AG20443 (cell line): ENCODE results near the gene RPL4.
"Not testable (repeated sequence)": the region's sequence is repeated elsewhere in the genome, so short reads cannot be mapped to it uniquely, and the experiment has no call there.

Experiments used
- DNase-seq: peaks from one replicate; pipeline ENCODE4 v3.0.0; 2012; ENCODE audit warnings: low spot score, mixed read lengths

Gene RPL4

GRCh38 chr15:66489179-66489791 is 15.4 kb downstream of the RPL4 start:
- DNase-seq, result no peak

- no peak for DNase-seq
Observed at GRCh38 chr15:66488525-66488924, 16.1 kb downstream of the RPL4 start.

GRCh38 chr15:66486887-66487286 is 17.8 kb downstream of the RPL4 start:
- no peak for DNase-seq

- DNase-seq, result no peak
Observed at GRCh38 chr15:66484539-66485112, 20.0 kb downstream of the RPL4 start.

- DNase-seq, result peak; percentile 43
Observed at GRCh38 chr15:66483131-66483566, 21.5 kb downstream of the RPL4 start.

- no peak for DNase-seq
Observed at GRCh38 chr15:66482539-66482938, 22.1 kb downstream of the RPL4 start.

GRCh38 chr15:66481107-66481856 is 23.4 kb downstream of the RPL4 start:
- no peak for DNase-seq

- no peak for DNase-seq
Observed at GRCh38 chr15:66480267-66480666, 24.4 kb downstream of the RPL4 start.

GRCh38 chr15:66477011-66477410 is 27.6 kb downstream of the RPL4 start:
- DNase-seq, result no peak

GRCh38 chr15:66476535-66476934 is 28.1 kb downstream of the RPL4 start:
- DNase-seq, result no peak

GRCh38 chr15:66474963-66475362 is 29.7 kb downstream of the RPL4 start:
- DNase-seq, result no peak

GRCh38 chr15:66474135-66474534 is 30.5 kb downstream of the RPL4 start:
- no peak for DNase-seq

GRCh38 chr15:66472176-66472999 is 32.3 kb downstream of the RPL4 start:
- peak; percentile 58 for DNase-seq

GRCh38 chr15:66470825-66471224 is 33.8 kb downstream of the RPL4 start:
- not testable (repeated sequence) for DNase-seq

GRCh38 chr15:66467162-66468040 is 37.3 kb downstream of the RPL4 start:
- DNase-seq, result not testable (repeated sequence)

- DNase-seq, result not testable (repeated sequence)
Observed at GRCh38 chr15:66465294-66465693, 39.4 kb downstream of the RPL4 start.

GRCh38 chr15:66462627-66463026 is 42.0 kb downstream of the RPL4 start:
- no peak for DNase-seq

- DNase-seq, result no peak
Observed at GRCh38 chr15:66461917-66462316, 42.7 kb downstream of the RPL4 start.

- DNase-seq, result not testable (repeated sequence)
Observed at GRCh38 chr15:66461294-66461693, 43.4 kb downstream of the RPL4 start.

- DNase-seq, result peak; percentile 52
Observed at GRCh38 chr15:66459818-66460615, 44.6 kb downstream of the RPL4 start.

GRCh38 chr15:66456211-66456610 is 48.4 kb downstream of the RPL4 start:
- no peak for DNase-seq
